ENCODE data around the gene UBE2D3.

UBE2D3 gene

DNA sequence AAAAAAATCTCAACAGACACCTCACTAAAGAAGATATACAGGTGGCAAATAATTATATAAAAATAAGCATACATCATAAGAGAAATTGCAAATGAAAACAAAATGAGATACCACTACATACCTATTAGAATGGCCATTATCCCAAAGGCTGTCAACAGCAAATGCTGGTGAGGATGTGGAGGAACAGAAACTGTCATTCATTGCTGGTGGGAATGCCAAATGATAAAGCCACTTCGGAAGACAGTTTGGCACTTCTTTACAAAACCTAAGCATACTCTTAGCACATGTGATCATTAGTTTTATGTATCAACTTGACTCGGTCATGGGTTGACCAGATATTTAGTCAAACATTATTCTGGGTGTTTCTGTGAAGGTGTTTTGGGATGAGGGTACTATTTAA lies 53.1 kb downstream of the UBE2D3 start:
- Histone ChIP-seq H3K4me1 (no peaks in the 10 kb centered on the region), H3K4me3 (no peak overlapping the region), H3K36me3 (replicated peaks) (no peaks in the 10 kb centered on the region), H3K27me3 (ENCODE audit: low read depth) (peaks cover 6% of the 10 kb centered on the region), H3K9me3 (no peaks in the 10 kb centered on the region)
- in situ Hi-C loops (cut with MboI; ENCODE audit: low sequenced_read_pairs): no loop called here
- DNase-seq (ENCODE audit: low spot score in 2 of 2): no peak

DNA sequence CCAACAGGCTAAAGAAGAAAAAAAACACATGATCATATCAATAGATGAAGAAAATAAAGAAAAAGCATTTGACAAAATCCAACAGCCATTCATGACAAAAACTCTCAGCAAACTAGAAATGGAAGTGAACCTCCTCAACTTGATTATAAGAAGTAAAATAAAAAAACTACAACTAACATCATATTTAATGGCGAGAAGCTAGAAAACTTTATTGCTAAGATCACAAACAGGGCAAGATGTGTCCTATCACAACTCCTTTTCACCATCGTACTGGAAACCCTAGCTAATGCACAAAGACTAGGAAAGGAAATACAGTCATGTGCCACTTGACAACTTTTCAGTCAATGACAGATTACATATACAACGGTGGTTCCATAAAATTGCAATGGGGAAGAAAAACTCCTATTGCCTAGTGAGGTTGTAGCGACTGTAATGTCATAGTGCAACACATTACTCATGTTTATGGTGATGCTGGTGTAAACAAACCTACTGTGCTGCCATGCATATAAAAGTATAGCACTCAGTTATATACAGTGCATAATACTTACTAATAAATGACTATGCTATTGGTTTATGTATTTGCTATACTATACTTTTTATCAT lies 54.5 kb downstream of the UBE2D3 start:
- no peaks in the 10 kb centered on the region for H3K4me1 ChIP-seq
- H3K4me3 ChIP-seq: no peak overlapping the region
- peaks cover 3% of the 10 kb centered on the region for H3K27me3 ChIP-seq (ENCODE audit: low read depth)
- H3K36me3 ChIP-seq (replicated peaks): no peaks in the 10 kb centered on the region
- no peaks in the 10 kb centered on the region for H3K9me3 ChIP-seq
- in situ Hi-C loops (cut with MboI; ENCODE audit: low sequenced_read_pairs): no loop called here
- DNase-seq (ENCODE audit: low spot score in 2 of 2): no peak

DNA sequence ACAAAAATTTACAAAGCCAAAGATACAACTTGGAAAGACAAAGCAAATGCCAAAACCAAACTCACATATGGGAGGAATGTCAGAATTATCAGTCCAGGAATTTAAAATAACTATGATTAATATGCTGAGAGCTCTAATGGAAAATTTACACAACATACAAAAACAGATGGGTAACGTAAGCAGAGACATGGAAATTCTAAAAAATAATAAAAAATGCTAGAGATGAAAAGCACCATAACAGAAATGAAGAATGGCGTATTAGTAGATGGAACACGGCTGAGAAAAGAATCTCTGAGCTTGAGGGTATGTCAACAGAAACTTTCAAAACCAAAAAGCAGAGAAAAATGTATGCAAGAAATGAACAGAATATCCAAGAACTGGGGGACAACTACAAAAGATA lies 62.5 kb downstream of the UBE2D3 start:
- no peaks in the 10 kb centered on the region for H3K9me3 ChIP-seq
- in situ Hi-C loops (cut with MboI; ENCODE audit: low sequenced_read_pairs): no loop called here
- no peaks in the 10 kb centered on the region; the same call in 1 of the 2 replicates for H3K4me1 ChIP-seq
- DNase-seq (ENCODE audit: low spot score in 2 of 2): no peak
- H3K4me3 ChIP-seq: no peak overlapping the region
- no peaks in the 10 kb centered on the region for H3K36me3 ChIP-seq (replicated peaks)
- no peaks in the 10 kb centered on the region for H3K27me3 ChIP-seq (ENCODE audit: low read depth)

DNA sequence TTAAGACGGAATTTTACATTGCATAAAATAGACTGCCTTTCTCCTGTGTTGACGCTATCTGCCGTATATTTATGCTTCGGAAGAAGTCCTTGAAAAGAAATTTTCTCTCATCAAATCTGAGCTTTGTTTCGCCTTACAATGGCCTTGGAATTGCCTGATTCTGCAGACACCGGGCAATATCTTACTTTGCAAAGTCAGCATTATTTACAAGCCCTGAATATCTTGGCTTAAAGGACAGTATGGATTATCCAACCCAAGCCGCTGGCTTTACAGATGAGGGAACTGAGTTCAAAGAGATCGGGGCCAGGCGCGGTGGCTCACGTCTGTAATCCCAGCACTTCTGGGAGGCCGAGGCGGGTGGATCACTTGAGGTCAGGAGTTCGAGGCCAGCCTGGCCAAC lies 65.4 kb downstream of the UBE2D3 start:
- no peaks in the 10 kb centered on the region; the same call in none of the 2 replicates for H3K4me1 ChIP-seq
- no peaks in the 10 kb centered on the region for H3K9me3 ChIP-seq
- DNase-seq (ENCODE audit: low spot score in 2 of 2): no peak
- in situ Hi-C loops (cut with MboI; ENCODE audit: low sequenced_read_pairs): no loop called here
- H3K27me3 ChIP-seq (ENCODE audit: low read depth): no peaks in the 10 kb centered on the region
- no peaks in the 10 kb centered on the region for H3K36me3 ChIP-seq (replicated peaks)
- H3K4me3 ChIP-seq: no peak overlapping the region

DNA sequence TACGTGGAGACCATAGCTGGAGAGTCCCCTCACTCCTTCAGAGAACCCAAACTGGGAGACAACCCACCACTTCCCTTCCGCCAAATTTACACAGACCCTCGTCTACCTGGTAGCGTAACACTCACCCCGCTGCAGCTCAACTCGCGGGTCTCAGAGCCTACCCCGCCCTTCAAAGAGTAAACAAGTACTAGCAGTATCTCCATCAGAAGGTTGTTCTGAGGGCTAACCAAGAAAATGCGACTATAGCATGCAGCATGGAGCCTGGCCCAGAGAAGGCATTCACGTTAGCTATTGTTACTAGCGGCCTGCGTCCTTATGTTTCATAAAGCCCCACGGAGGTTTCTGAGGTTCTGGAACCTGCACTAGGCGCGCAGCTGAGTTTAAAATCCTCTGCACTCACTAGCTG lies 66.1 kb downstream of the UBE2D3 start:
- no peaks in the 10 kb centered on the region for H3K27me3 ChIP-seq (ENCODE audit: low read depth)
- H3K36me3 ChIP-seq (replicated peaks): no peaks in the 10 kb centered on the region
- DNase-seq (ENCODE audit: low spot score in 2 of 2): peak in 1 of 2 experiments; percentile 6
- H3K9me3 ChIP-seq: no peaks in the 10 kb centered on the region
- no peaks in the 10 kb centered on the region; the same call in none of the 2 replicates for H3K4me1 ChIP-seq
- peak overlapping the region; percentile 80 for H3K4me3 ChIP-seq
- in situ Hi-C loops (cut with MboI; ENCODE audit: low sequenced_read_pairs): no loop called here

DNA sequence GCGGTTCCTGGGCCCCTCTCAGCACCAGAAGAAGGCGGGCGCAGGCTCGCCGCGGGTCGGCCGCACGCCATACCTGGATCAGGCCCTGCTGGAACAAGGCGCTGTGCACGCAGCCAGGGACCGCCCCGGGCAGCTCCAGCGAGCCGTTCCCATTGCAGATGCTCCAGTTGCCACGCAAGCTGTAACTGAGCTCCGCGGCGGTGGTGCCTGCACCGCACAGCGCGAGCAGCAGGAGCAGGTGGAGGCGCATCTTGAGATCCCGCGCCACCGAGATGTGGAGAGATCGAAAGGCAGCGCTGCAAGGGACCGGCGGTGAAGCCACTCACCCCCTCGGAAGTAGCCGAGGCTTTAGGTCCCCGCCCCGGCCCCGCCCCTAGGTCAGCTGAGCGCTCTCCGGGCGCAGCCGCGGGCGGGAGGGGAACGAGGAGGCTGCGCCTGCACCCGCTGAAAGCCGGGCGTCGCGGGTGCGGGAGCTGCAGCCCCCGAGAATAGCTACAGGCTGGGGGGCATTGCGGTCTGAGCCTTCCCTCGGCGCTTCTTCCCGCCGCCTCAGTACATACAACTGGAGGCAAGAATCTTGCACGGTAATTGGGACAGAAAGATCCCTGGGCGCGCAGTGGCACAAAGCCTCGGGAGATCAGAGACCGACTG lies 66.6 kb downstream of the UBE2D3 start, which contains the start of gene MANBA:
Gene MANBA (minus strand): TSS at position 324 of the 651 bp plus-strand sequence. CDS start 74 bp downstream, at position 250.
- H3K27me3 ChIP-seq (ENCODE audit: low read depth): no peaks in the 10 kb centered on the region
- peak within 1 kb of the TSS; percentile 80 for H3K4me3 ChIP-seq
- no peaks in the 10 kb centered on the region; the same call in none of the 2 replicates for H3K4me1 ChIP-seq
- H3K9me3 ChIP-seq: no peaks in the 10 kb centered on the region
- H3K36me3 ChIP-seq (replicated peaks): no peaks in the 10 kb centered on the region
- in situ Hi-C loops (cut with MboI; ENCODE audit: low sequenced_read_pairs): no loop called here
- DNase-seq (ENCODE audit: low spot score in 2 of 2): peak; percentile 85 to 93

DNA sequence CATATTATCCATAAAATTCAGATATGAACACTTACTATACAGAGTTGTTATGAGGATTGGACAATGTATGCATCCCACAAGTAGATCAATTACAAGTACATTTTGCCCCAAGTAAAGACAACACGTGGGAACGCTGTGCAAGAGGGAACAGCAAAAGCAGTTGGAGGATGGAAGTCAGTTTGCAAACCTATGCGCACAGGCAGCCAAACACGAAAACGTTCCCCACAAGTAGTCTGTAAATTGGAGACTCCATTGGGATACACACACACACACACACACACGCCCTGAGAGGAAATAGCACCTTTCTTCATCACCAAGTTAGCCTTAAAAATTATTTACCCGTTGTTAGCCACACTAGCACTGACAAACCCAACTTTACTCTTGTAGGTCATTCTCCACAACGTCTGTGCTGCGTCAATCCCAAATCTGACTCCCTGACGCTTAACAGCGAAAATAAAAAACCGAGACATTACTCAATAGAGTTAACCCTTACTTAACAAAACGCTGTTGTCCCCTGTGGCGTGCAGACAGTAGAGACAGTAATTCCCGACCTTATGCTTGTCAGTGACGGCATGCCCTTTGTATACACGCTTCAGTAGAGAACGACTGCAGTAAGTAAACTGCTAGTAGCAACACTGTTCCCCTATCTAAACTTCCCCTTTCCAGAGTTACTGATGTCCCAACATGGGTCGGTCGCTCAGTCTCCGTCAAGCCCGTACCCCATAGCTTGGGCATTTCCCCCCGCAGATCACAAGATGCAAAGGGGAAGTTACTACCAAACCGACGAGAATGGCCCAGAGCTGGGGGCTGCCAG lies 67.3 kb downstream of the UBE2D3 start:
- Histone ChIP-seq H3K9me3 (no peaks in the 10 kb centered on the region), H3K4me1 (no peaks in the 10 kb centered on the region; the same call in none of the 2 replicates), H3K27me3 (ENCODE audit: low read depth) (no peaks in the 10 kb centered on the region), H3K4me3 (peak overlapping the region; percentile 80), H3K36me3 (replicated peaks) (no peaks in the 10 kb centered on the region)
- in situ Hi-C loops (cut with MboI; ENCODE audit: low sequenced_read_pairs): no loop called here
- DNase-seq (ENCODE audit: low spot score in 2 of 2): peak; percentile 26 to 35

DNA sequence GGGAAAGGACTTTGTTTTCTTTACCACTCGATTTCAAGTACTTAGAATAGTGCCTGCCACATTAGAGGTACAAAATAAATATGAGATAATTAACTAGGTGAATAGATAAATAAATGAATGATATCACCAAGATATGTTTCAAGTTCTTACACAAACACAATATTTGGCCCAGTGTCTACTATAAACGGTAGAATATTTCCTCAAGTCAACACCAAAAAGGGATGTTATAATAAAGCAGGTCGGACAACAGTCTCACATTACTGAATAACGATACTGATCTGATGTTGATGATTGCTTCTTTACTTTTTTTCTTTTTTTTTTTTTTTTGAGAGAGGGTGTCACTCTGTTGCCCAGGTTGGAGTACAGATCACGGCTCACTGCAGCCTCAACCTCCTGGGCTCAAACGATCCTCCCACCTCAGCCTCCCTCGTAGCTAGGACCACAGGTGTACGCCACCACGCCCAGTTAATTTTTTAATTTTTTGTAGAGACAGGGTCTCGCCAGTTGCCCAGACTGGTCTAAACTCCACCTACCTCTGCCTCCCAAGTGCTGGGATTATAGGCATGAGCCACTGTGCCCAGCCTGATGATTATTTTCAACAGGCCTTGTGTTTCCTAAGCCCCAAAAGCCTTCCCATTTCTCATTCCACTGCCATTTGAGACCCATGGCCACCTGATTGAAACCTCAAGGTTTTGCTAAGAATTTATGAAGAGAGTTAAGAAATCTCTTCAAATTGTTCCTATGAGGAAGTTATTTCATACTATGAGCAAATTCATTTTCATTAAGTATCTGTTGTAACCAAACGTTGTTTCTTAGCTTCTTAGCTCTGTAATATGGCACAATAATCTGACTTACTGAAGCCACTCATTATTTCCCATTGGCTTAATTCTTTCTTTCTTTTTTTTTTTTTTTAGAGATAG lies 68.8 kb downstream of the UBE2D3 start:
- Histone ChIP-seq H3K36me3 (replicated peaks) (no peaks in the 10 kb centered on the region), H3K4me3 (no peak overlapping the region), H3K9me3 (no peaks in the 10 kb centered on the region), H3K27me3 (ENCODE audit: low read depth) (no peaks in the 10 kb centered on the region), H3K4me1 (no peaks in the 10 kb centered on the region; the same call in none of the 2 replicates)
- in situ Hi-C loops (cut with MboI; ENCODE audit: low sequenced_read_pairs): no loop called here
- no peak for DNase-seq (ENCODE audit: low spot score in 2 of 2)

DNA sequence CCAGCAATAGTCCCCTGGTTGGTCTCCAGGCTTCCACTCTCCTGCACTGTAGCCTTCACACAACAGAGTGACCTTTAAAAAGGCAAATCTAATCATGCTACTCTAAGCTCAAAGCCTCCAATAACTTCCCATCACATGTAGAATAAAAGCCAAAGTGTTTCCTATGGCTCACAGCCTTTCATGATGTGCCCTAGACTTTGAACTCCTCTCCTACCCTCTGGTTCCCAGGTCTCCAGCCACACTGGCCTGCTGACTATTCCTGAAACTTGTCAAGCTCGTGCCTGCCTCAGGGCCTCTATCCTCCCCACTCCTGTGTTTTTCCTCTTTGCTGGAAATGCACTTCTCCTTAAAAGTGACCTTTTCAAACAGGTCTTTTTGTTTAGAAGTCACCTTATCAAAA lies 69.7 kb downstream of the UBE2D3 start:
- no peak overlapping the region for H3K4me3 ChIP-seq
- in situ Hi-C loops (cut with MboI; ENCODE audit: low sequenced_read_pairs): no loop called here
- H3K9me3 ChIP-seq: no peaks in the 10 kb centered on the region
- DNase-seq (ENCODE audit: low spot score in 2 of 2): no peak
- no peaks in the 10 kb centered on the region for H3K36me3 ChIP-seq (replicated peaks)
- no peaks in the 10 kb centered on the region; the same call in none of the 2 replicates for H3K4me1 ChIP-seq
- H3K27me3 ChIP-seq (ENCODE audit: low read depth): no peaks in the 10 kb centered on the region

DNA sequence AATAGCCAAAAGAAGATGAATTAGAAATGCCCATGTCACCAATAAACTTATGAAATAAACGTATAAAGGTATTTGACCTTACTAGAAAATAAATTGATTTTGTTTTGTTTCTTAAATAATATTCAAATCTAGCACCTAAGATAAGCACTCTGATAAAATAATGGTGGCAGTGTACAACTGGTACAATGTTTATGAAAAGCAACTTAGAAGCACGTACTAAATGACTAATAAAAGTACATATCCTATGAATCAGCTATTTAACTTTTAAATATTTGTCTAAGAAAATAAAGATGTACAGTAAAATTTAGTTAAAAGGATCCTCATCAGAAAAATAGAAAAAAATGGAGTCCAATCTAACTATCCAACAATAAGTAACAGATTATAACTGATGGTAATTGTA lies 73.3 kb downstream of the UBE2D3 start:
- Histone ChIP-seq H3K36me3 (replicated peaks) (no peaks in the 10 kb centered on the region), H3K4me3 (no peak overlapping the region), H3K9me3 (no peaks in the 10 kb centered on the region), H3K27me3 (ENCODE audit: low read depth) (no peaks in the 10 kb centered on the region), H3K4me1 (no peaks in the 10 kb centered on the region)
- DNase-seq (ENCODE audit: low spot score in 2 of 2): no peak
- in situ Hi-C loops (cut with MboI; ENCODE audit: low sequenced_read_pairs): no loop called here

DNA sequence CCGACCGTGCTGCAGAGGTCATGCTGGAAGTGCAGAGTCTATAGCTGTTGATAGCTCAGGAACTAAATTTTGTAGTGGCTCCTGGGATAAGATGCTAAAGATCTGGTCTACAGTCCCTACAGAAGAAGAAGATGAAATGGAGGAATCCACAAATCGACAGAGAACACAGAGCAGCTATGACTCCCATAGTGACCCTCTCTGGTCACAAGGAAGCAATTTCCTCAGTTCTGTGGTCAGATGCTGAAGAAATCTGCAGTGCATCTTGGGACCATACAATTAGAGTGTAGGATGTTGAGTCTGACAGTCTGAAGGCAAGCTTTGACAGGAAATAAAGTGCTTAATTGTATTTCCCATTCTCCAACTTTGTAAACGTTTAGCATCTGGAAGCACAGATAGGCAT lies 75.4 kb downstream of the UBE2D3 start:
- DNase-seq (ENCODE audit: low spot score in 2 of 2): no peak
- no peaks in the 10 kb centered on the region for H3K9me3 ChIP-seq
- H3K4me3 ChIP-seq: no peak overlapping the region
- in situ Hi-C loops (cut with MboI; ENCODE audit: low sequenced_read_pairs): no loop called here
- 0 out of 2 replicates have a peak, but pooled peaks cover 4% of the 10 kb centered on the region for H3K4me1 ChIP-seq
- 0 out of 2 replicates have a peak, but pooled peaks cover 4% of the 10 kb centered on the region for H3K36me3 ChIP-seq (replicated peaks)
- no peaks in the 10 kb centered on the region for H3K27me3 ChIP-seq (ENCODE audit: low read depth)
